Sciatic nerve (tissue), 2 donors: ENCODE measurements around the gene STARD3. TPM values are rescaled to one million over a fixed set of nuclear protein-coding genes. Genes with fewer than 3 reads are reported as not detected.
"Not testable (repeated sequence)": the region's sequence is repeated elsewhere in the genome, so short reads cannot be mapped to it uniquely, and the experiment has no call there.

Source experiments
- ATAC-seq: fragments of 200-7000 bp; cut with Tn5 transposase; one replicate; pipeline ENCODE4 v1.9.1; 2020; ENCODE audit warnings: mild to moderate bottlenecking, moderate library complexity
- DNase-seq: peaks from one replicate; pipeline ENCODE4 v3.0.0-alpha.2; 2020; ENCODE audit warnings: low spot score
- intact Hi-C: fragments of 100-400 bp; cut with DNase I; formaldehyde crosslinking; loops from one replicate; pipeline ENCODE4 v1.14.2; 2022
- total RNA-seq: library from RNA; stranded (reverse); fragmentation: NEBNext Ultra II Directional; extraction: Animal tissue kit (Norgen Biotek cat#: 25700); gene quantifications from one replicate; pipeline ENCODE4 v1.2.1, GENCODE V29; 2021
- donor health status: DM: no; HTN: no; CAD: no.
- donor health status: DM: no; HTN: no; CAD: no.

STARD3 gene
- 81.8 TPM for total RNA-seq

DNA sequence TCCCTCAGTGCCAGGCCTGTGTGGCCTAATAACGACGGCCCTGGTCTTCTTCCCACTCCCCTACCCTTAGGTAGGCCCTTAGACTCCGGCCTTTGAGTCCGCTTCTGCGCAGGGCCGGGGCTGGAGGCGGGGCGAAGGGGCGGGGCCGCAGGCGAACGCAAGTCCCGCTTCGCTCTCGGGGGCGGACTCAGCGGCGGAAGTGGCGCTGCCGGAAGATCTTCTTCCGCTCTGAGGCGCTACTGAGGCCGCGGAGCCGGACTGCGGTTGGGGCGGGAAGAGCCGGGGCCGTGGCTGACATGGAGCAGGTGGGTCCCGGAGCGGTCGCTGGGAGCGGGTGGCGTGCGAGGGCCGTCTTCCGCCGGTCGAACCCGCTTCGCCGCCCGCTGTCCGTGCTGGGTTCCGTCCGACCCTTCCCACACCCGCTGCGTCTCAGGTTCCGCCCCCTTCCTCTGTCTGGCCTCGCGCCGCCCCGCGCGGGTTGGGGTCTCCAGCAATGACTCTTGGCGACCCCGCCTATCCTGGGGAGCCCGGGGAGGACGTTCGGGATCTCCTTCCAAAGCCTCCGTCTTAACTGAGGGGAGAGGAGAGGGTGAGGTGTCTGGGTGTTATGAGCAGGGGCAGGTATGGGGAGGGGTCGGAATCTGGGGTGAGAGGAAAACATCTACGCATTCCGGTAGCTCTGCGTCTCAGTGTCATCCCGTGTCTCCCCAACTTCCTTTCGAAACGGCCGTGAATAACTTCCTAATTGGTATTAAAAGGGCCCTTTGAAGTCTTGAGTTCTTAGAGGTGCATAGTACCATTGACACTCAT lies at the start of gene STARD3:
STARD3 (plus strand) TSS at position 218 of the 810 bp plus-strand sequence. CDS start 16,388 bp downstream, outside the sequence.
- ATAC-seq (peak; percentile 95), DNase-seq (peak; percentile 96)
- intact Hi-C loops: no loop called here

DNA sequence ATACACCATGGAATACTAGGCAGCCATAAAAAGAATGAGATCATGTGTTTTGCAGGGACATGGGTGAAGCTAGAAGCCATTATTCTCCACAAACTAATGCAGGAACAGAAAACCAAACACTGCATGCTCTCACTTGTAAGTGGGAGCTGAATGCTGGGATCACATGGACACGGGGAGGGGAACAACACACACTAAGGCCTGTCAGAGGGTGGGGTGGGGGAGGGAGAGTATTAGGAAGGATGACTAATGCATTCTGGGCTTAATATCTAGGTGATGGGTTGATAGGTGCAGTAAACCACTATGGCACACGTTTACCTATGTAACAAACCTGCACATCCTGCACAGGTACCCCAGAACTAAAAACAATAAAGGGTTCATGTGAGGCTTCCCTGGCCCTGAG lies 46.8 kb upstream of the STARD3 start:
- intact Hi-C loops, DNase-seq, ATAC-seq: not testable (repeated sequence)

DNA sequence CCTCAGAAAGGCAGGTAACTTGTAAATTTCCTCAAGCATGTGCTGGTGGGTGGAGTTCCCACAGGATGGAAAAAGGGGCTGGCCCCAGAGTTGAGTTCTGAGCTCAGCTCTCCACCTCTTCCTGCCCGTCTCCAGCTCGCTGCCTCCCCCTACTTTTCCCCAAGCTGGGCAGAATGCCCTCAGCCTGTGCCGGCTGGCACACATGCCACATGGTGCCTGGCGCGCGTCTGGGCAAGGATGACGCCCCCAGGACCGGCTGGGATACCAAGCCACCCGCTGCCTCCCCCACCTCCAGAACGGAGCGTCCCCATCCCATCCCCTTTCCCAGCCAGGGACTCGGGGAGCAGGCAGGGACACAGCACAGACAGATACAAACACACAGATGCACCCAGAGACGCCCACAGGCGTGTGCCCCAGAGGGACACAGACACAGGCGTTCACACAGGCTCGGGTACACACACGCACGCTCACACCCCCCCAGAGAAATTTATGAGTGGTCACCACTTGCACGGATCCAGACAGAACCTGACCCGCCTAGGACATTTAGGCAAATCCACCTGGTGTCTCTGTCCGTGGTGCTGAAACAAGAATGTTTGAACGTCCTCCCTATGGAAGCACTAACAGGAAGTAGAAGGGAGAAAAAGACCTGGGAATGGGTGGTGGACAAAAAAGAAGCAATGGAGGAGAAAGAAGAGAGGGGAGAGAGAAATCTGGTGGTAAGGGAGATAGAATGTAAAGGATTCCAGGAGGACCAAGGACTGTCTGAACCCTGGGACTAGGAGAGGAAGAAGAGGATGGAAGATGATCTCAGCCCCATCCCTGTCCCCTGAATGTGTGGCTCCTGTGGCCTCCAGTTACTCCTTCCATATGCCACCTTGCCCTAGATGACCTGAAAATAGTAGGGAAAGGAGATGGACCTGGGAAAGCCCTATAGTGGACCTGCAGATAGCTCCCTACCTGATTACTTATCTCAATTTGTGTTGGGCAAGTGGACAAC lies 44.7 kb upstream of the STARD3 start:
- DNase-seq (no peak), ATAC-seq (no peak)
- intact Hi-C loops: no loop called here

DNA sequence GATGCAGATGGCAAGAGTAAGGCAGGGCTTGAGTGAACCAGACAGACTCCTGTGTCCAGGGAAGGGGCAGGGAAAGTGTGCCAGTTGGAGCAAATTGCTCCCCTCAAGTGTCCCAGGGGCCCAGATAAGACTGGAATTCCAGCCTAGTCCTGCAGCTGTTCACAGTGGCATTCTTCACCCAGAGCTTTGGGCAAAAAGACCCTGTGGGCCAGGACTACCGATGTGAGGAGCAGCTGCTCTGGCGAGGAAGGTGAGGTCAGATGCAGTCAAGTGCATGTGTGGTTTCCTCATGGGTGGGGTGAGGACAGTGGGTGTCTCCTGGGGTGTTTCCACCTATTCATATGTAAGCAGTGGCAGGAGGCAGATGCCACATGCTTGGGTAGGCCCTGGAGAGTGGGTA lies 43.6 kb upstream of the STARD3 start:
- ATAC-seq (no peak), DNase-seq (no peak)
- intact Hi-C loops: no loop called here

DNA sequence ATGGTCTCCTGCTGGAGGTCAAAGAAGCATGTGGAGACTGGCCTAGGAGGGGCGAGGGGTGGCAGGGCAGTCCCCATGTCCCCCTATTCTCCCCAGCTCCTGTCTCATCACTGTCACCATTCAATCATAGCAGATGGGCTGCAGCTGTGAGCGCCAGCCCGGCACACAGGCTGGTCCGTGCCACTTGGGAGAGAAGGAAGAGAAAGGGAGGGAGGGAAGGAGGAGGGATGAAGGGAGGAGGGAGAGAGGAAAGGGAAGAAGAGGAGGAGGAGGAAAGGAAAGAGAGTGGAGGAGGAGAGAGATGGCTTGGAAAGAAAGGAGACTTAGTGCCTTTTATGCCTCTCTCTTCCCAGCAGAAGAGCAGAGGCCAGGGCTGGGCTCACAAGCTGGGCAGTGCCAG lies 41.6 kb upstream of the STARD3 start:
- DNase-seq: no peak
- ATAC-seq: no peak
- intact Hi-C loops: no loop called here

DNA sequence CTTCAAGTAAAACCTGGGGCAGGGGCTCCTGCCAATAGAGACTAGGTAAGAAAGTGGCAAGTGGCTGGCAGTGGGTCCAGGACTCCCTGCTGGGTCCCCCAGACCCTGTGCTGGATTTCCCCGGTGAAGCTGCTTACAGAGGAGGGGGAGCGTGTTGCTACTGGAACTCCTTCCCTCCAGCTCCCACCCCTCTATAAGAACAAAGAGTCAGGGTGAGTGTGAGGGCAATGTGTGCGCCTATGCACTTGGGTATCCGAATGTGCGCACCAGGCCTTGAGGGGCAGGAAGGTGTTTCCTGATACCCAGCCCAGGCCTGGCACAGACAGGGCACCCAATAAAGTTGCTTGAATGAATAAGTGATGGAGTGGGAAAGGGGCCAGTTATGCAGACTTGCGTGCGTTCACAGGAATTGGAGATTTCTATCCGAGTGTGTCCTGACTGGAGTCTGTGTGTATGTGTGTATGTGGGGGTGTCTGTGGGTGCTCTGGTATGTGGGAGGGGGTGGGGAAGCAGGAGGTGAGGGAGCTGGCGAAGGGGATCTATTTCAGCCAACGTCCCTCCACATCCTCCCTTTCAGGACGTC lies 40.9 kb upstream of the STARD3 start:
- intact Hi-C loops: no loop called here
- no peak for ATAC-seq
- DNase-seq: no peak

DNA sequence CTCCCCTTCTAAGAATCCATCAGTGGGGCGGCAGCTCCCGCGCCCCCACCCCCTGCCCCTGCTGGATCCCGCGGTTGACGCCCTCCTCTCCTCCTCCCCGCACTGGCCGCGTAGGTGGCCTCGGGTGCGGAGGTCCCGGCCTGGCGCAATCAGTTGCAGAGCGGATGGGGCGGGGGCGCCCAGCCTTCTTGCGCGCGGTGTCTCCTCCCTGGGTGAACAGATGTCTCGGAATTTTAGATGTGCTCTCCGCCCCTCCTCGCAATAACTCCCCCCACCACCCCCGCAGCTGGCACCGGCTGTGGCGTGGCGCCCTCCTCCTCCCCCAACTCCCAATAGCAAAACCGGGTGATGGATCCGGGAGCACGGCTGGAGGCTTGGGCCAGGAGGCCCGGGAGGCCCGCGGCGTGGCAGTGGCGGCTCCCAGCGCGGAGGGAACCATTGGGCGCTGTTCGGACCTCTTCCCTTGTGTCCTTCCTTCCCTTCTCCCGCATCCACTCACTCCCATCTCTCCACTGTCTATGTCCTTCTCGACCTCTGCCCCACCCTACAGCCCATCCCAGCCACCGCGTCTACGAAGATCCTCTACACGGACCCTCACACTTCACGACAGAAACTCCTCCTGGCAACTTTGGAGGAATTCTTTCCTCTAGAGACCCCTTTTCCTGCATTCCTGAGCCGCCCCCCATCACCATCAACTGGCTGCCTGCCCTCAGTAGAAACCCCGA lies 40.2 kb upstream of the STARD3 start:
- intact Hi-C loops: no loop called here
- ATAC-seq (no peak), DNase-seq (no peak)

DNA sequence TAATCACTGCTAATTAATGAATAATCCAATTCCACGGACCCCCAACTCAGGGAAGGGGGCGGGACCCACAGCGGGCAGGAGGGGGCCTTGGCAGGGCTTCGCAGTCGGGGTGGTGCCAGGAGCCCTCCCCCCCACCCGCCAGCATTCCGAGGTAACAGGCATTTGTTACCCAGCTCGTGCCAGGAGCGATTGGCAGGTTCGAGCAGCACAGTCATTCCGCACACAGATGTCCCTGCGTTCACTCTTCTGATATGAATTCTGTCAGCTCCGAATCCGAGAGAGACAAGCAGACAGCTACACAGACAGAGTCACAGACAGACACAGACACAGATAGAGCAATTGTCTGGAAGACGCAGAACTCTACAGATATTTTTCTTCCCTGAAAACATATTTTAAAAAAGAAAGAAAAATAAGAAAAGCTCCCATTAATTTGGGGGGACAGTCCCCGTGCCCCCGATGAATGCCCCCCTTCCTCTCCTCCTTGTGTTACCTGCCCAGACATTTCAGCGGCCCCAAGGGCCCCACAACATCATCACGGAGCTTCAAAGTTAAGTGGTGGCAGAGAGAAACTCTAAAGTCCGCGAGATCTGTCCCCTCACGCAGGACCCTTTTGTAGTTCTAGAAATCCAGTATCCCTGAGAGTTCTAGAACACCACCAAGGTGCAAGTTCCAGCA lies 39.4 kb upstream of the STARD3 start:
- intact Hi-C loops: no loop called here
- ATAC-seq: no peak
- DNase-seq: no peak

DNA sequence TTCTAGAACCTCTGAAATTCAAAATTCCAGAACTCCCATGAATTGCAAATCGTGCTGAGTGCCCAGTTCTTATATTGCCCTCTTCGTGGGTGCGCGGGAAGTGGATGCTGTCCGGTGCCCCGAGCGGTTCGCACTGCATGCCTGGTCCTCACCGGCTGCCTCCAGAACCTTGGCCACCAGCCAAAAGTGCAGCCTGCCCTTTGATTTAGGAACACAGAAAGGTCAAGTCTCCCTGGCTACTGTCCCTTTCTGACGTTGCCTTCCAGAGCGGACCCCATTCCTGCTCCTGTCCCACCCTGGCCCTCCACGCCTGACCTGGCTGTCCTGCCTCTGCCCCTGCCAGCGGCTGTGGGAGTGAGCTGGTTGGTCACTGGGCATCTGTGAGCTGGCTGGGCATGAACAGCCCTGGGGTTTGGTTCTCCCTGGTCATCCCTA lies 38.9 kb upstream of the STARD3 start:
- DNase-seq (no peak), ATAC-seq (no peak)
- intact Hi-C loops: no loop called here

DNA sequence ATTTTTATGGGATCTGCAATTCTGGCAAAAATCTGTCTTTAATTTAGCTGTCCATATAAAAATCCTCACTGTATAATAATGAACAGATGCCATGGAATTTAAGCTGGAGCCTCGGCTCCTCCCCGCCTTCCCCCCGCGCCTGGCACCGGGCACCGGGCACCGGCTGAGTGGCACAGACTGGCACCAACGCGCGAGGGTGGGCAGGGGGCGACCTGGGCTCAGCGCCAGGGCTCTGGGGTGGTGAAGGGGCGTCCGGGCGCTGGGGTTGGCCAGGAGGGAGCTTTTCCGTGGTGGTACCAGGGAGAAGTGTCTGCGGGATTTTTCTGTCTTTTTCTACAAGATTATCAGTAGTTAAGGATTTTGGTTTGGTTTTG lies 38.3 kb upstream of the STARD3 start:
- intact Hi-C loops: no loop called here
- ATAC-seq (no peak), DNase-seq (no peak)

DNA sequence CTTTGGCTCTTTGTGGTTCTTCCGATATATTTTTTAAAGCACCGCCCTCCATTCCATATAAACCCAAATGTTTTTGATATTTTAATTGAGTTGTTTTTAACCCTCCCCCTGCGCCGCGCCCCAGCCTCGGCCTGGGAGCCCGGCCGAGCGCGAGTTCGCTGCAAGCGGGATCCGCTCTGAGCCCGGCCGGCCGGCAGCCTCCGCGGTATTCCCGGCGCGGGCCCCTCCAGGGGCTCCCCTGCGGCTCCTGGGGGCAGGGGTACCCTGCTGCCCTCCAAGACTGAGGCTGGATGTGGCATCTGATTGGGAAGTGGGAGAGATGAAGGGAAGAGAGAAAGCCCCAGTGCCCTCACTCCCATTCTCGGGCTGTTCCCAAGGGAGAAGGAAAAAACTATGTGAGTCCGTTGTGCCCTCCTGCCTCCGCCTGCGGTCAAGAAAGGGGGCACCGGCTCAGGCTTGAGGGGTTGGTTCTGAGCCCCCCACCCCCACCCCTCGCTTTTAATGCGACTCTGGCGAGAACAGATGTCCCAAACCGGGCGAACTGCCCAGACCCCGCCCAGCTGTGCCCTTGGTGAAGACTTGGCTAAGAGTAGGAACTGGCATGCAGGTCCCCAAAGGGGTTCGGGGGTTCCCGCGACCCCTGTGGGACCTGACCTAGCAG lies 37.8 kb upstream of the STARD3 start:
- ATAC-seq (no peak), DNase-seq (no peak)
- intact Hi-C loops: no loop called here

DNA sequence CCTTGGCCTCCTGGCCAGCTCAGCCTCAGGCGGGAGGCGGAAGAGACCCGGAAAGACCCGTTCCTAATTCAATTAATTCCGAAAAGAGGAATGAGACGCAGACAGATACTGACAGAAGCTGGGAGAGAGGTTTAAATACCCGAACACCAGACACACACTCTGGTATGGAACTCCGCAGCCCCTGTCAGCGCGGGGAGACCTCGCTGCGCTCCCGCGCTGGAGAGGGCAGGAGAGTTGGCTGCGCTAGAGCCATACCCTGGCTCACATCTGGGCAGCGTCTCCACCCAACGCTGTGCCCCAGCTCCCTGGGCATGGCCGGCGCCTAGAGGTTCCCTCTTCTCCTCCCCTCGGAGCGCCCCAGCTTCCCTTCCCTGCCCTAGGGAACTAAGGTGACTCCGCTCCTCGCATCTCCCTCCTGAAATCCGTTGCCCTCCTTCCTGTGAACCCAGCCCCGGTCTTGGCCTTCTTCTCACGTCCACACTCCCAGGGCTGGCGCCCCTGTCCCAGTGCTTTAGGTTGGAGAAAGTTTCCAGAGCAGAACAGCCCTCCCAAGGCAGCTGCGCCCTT lies 37.2 kb upstream of the STARD3 start:
- DNase-seq (no peak), ATAC-seq (no peak)
- intact Hi-C loops: no loop called here

DNA sequence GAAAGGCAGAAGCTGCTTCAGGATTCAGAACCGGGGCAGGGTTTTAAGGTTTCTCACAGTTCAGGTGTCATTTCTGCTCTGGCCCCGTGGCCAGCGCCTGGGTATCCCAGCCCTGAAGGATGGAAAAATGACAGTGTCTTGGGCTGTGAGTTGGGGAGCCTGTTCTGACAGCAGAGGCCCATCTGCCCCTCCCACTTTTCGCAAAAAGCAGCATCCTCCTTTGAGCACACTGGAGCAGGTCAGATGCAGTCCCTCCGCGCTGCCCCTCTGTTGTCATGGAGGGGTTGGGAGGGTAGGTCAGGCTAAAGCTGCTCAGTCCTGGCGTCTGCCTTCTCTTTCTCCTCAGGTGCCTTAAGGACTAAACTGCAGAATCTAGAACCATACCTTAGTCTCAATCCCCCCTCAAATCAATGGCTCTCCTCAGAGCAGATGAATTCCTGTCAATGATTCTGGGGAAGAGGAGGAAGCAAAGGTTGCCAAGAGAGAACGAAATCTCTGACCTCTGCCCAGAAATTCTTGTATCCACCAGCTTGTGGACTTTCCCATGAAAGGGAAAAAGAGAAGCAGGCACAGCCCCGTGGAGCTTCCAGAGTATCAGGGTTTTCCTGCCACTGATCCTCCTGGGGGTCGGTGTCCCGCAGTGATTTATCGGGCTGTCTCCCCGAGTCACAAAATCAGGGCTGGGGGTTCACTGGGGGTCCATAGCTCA lies 36.5 kb upstream of the STARD3 start:
- DNase-seq: no peak
- no peak for ATAC-seq
- intact Hi-C loops: no loop called here

DNA sequence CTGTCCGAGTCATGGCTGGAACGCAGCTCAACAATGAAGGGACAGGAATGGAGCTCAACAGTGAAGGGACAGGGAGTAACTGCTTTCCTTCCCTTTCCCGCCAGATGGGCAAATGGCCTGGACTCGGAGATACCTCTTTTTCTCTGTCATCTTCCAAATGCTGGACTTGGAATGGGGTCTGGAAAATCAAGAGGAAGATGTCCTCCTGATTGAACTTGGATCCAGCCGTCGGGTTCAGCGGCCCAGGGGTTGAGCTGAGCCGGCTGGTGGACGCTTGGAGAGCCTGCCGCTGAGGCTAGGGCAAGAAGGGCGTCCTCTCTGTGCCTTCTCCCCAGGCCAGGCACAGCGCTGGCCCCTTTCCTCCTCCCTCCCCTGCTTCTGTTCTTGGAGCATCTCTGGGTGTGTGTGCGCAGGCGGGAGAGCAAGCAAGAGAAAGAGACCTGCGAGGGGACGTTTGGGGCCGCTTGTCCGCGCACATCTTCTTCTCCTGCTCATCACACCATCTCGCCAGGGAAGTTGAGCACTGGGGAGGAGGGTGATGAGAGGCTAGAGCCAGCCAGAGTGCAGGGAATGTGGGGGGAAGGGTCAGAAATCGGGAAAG lies 35.8 kb upstream of the STARD3 start:
- no peak for DNase-seq
- intact Hi-C loops: no loop called here
- no peak for ATAC-seq

DNA sequence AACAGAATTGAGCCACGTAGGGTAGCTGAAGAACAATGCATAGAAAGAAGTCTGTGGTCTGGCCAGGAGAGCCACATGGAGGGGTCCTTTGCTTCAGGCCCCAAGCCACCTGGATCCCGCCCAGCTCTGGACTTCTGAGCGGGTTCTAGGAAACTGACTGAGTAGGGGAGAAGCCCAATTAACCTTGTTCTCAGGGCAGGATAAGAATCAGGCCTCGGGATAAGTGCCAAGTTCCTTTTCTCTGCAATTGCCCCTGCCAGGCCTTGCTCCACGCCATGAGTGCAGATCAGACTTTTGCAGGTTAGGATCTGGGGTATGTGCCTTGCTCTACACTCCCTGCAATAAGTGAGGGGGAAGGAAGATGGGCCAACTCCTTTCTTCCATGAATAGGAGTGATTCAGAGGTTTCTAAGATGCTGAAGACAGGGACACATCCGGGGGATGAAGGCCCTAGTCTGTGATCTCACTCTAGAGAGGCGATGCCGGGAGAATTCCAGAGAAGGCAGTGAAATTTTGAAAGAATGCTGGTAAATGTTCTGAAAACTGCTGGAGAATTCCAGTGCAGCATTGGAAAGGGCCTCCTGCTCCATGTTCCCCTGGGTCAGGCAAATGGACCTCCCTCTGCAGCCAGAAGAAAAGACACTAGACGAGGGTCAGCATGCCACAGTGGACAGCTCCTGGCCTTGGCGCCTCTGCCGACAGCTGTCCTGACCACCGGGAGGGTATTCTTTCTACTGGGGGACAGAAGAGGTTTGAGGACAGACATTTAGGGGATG lies 35.0 kb upstream of the STARD3 start:
- intact Hi-C loops: no loop called here
- no peak for DNase-seq
- ATAC-seq: no peak
